Activated naive CD4-positive, alpha-beta T cell treated with anti-CD3 and anti-CD28 coated beads, Interleukin-2, amount 10 ng/mL, durations not matched to agents 7 days and 5 days (primary cell): ENCODE measurements around the gene CNOT4.
"Not testable (repeated sequence)": the region's sequence is repeated elsewhere in the genome, so short reads cannot be mapped to it uniquely, and the experiment has no call there.

ENCODE experiments used
- CTCF ChIA-PET: fragments of 350-600 bp; sonication (Branson Sonifier 250); formaldehyde crosslinking; loops from one replicate; lab custom pipeline; 2021; ENCODE audit warnings: antibody characterized with exemption; lab: Charles Lee
- DNase-seq: peaks from one replicate; pipeline ENCODE4 v3.0.0-alpha.2; 2020
- H3K27ac Mint-ChIP-seq: one replicate; pipeline ENCODE4 v1.8.0; 2021; ENCODE audit warnings: mild to moderate bottlenecking, moderate library complexity, mixed read lengths
- H3K27me3 Mint-ChIP-seq: one replicate; pipeline ENCODE4 v1.8.0; 2021; ENCODE audit warnings: mild to moderate bottlenecking, mixed read lengths
- H3K36me3 Mint-ChIP-seq: one replicate; pipeline ENCODE4 v1.8.0; 2021; ENCODE audit warnings: mixed read lengths
- H3K4me1 Mint-ChIP-seq: one replicate; pipeline ENCODE4 v1.8.0; 2021; ENCODE audit warnings: mixed read lengths
- H3K4me3 Mint-ChIP-seq: one replicate; pipeline ENCODE4 v1.8.0; 2021; ENCODE audit warnings: mild to moderate bottlenecking, moderate library complexity, mixed read lengths
- H3K9me3 Mint-ChIP-seq: one replicate; pipeline ENCODE4 v1.8.0; 2021; ENCODE audit warnings: mixed read lengths

The CNOT4 gene

GRCh38 chr7:135368416-135369186 is 141.3 kb downstream of the CNOT4 start:
- no peaks in the 10 kb centered on the region for H3K27me3 Mint-ChIP-seq
- CTCF ChIA-PET, result no interaction called here
- H3K4me1 Mint-ChIP-seq, result no peaks in the 10 kb centered on the region
- H3K27ac Mint-ChIP-seq, result no peak overlapping the region
- peaks cover 8% of the 10 kb centered on the region for H3K36me3 Mint-ChIP-seq
- no peaks in the 10 kb centered on the region for H3K9me3 Mint-ChIP-seq
- no peak overlapping the region for H3K4me3 Mint-ChIP-seq
- DNase-seq, result no peak

DNA sequence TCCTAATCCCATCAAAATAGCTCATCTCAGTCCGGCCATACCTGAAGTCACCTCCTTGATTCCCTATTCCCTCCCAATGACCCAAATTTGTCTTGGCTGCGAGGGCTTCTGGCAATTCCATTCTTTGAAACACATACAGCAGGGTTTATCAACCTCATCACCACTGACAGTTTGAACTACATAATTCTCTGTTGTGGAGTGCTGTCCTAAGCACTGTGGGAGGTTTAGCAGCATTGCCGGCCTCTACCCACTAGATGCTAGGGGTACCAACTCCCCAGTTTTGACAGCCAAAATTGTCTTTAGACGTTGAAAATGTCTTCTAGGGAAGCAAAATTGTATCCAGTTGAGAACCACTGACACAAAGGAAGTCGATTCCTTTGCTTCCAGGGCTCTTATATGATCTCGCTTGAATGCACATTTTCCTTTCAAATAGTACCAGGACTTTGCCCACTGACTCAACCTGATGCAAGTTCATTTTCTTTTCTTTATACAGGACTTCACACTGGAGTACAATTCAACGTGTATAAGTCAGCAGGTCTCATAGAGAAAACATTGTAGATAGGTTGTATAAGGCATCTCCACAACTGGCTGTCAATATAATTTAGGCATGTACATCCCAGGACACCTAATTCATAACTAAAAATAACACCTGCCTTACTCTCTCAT is 142.9 kb downstream of the CNOT4 start:
- Mint-ChIP-seq H3K9me3 (no peaks in the 10 kb centered on the region), H3K4me1 (no peaks in the 10 kb centered on the region), H3K27me3 (no peaks in the 10 kb centered on the region), H3K27ac (no peak overlapping the region), H3K36me3 (peaks cover 21% of the 10 kb centered on the region), H3K4me3 (no peak overlapping the region)
- CTCF ChIA-PET, result no interaction called here
- DNase-seq, result no peak

DNA sequence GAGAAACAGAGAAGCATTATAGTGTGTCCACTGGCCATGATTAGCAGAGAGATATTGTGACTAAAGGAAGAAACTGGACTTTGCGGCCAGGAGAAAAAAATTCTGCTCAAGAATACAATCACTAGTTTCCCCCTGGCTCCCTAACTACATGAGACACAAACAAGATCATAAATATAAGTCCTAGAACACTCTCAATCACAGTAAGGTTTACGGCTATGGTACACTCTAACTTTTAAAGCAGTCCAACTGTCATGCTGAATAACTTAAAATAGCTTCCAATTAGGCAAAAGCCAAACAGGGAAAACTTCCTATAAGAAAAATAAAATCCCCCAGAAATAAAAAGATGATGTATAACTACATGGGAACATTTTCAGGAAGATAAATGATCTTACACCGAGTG is 144.2 kb downstream of the CNOT4 start:
- no peaks in the 10 kb centered on the region for H3K9me3 Mint-ChIP-seq
- H3K27ac Mint-ChIP-seq, result no peak overlapping the region
- no peaks in the 10 kb centered on the region for H3K4me1 Mint-ChIP-seq
- H3K27me3 Mint-ChIP-seq, result no peaks in the 10 kb centered on the region
- no peak overlapping the region for H3K4me3 Mint-ChIP-seq
- DNase-seq, result no peak
- CTCF ChIA-PET, result no interaction called here
- peaks cover 25% of the 10 kb centered on the region for H3K36me3 Mint-ChIP-seq

DNA sequence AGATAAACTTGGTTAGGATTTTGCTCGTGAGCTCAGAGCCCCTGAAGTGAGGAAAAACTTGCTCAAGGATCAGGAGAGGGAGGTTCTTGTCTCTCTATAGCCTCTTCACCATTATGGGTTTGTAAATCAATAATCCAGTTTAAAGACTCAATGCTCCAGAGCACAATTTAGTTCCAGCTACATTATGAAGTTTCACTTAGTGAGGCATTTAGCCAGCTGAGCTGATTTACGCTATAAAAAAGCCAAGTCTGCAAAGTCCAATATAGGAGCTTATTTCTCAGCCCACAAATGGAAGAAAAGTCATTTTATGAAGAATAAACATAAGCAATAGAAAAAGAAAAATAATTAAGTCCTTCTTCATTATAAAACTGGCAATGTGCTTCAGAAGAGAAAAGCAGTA is 145.7 kb downstream of the CNOT4 start:
- no peaks in the 10 kb centered on the region for H3K27me3 Mint-ChIP-seq
- H3K36me3 Mint-ChIP-seq, result peaks cover 19% of the 10 kb centered on the region
- H3K4me1 Mint-ChIP-seq, result no peaks in the 10 kb centered on the region
- CTCF ChIA-PET, result interaction anchor here (0.6 kb wide), 1 partner anchor 206 kb away, joined by 3 read pairs; no protein-coding TSS in a partner anchor
- DNase-seq, result no peak
- no peak overlapping the region for H3K27ac Mint-ChIP-seq
- no peaks in the 10 kb centered on the region for H3K9me3 Mint-ChIP-seq
- no peak overlapping the region for H3K4me3 Mint-ChIP-seq

DNA sequence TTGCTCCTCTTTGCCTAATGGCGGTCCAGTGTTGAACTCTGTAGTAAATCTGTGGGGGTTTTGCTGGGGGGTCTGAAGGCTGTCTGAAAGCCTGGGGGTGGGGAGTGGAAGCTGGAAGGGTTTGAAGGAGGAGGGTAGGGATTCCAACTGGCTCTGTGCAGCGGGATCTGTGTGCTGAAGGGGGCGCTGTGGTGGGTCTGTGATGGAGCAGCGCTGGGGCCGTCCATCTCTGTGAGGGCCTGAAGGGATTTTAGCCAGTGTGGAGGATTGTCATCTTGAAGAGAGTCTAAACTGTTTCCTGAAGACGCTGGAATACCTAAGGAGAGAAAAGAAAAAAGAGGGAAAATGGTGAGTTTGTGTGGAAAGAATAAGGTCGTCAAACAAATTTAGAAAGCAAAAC is 147.0 kb downstream of the CNOT4 start:
- CTCF ChIA-PET, result interaction anchor here (0.6 kb wide), 1 partner anchor 202 kb away, joined by 3 read pairs; no protein-coding TSS in a partner anchor
- Mint-ChIP-seq H3K4me3 (no peak overlapping the region), H3K9me3 (no peaks in the 10 kb centered on the region), H3K36me3 (peaks cover 19% of the 10 kb centered on the region), H3K4me1 (no peaks in the 10 kb centered on the region), H3K27ac (no peak overlapping the region), H3K27me3 (no peaks in the 10 kb centered on the region)
- no peak for DNase-seq

DNA sequence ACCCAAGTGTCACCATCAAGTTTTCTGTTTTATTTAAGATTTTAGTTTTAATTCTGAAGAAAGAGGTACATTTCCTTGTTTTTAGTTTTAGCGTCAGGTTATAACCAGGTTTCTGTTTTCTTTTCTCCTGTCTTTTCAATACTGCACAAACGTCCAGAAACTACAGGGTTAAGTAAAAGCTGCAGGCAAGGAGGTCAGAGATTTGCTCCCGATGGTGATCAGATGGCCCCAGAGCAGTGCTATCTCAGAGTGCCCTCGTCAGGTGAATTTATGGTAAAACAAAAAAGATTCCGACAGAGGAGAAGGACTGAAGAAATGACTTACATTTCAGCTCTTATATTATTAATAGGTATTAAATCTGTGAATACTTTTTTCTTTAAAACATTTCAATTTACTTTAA is 148.1 kb downstream of the CNOT4 start:
- Mint-ChIP-seq H3K9me3 (no peaks in the 10 kb centered on the region), H3K27ac (no peak overlapping the region), H3K4me3 (no peak overlapping the region), H3K27me3 (no peaks in the 10 kb centered on the region), H3K36me3 (peaks cover 19% of the 10 kb centered on the region), H3K4me1 (peaks cover 5% of the 10 kb centered on the region)
- CTCF ChIA-PET, result no interaction called here
- no peak for DNase-seq

GRCh38 chr7:135359615-135360014 is 150.3 kb downstream of the CNOT4 start:
- H3K4me1 Mint-ChIP-seq, result peaks cover 5% of the 10 kb centered on the region
- no peak for DNase-seq
- CTCF ChIA-PET, result no interaction called here
- H3K36me3 Mint-ChIP-seq, result peaks cover 19% of the 10 kb centered on the region
- no peaks in the 10 kb centered on the region for H3K27me3 Mint-ChIP-seq
- H3K4me3 Mint-ChIP-seq, result no peak overlapping the region
- no peak overlapping the region for H3K27ac Mint-ChIP-seq
- H3K9me3 Mint-ChIP-seq, result no peaks in the 10 kb centered on the region

DNA sequence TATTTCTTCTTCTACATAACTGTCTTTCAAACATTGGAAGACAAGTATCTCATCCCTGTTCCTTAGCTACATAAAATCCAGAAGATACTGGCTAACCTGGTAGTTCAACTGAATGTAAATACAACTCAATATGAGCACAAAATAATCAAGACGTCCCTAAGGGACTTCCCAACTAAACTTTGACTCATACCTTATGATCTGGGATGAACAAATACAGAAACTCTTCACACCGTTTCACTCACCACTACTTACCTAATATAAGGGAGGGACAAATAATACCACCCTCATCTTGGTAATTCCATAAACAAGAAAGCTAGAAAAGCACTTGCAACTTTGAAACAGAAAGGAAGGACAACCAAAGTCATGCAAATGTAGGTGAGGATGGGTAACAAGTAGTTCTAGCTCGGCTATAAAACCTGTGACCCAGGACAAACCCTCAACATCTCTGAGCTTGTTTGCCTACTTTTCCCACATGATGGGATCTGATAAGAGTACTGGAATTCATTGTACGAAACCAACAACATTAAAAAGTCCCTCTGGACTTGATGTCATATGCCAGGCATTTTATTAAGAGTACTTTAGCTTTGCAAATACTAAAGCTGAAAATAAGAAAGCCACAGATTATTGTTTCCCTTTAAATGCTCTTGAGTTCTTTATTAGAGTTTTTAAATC is 154.4 kb downstream of the CNOT4 start:
- CTCF ChIA-PET, result no interaction called here
- no peak overlapping the region for H3K4me3 Mint-ChIP-seq
- DNase-seq, result no peak
- peaks cover 5% of the 10 kb centered on the region for H3K4me1 Mint-ChIP-seq
- no peaks in the 10 kb centered on the region for H3K36me3 Mint-ChIP-seq
- H3K27ac Mint-ChIP-seq, result no peak overlapping the region
- H3K9me3 Mint-ChIP-seq, result no peaks in the 10 kb centered on the region
- no peaks in the 10 kb centered on the region for H3K27me3 Mint-ChIP-seq

GRCh38 chr7:135353832-135354231 is 156.1 kb downstream of the CNOT4 start:
- Mint-ChIP-seq H3K36me3 (no peaks in the 10 kb centered on the region), H3K4me1 (peaks cover 5% of the 10 kb centered on the region), H3K27me3 (no peaks in the 10 kb centered on the region), H3K4me3 (no peak overlapping the region), H3K9me3 (no peaks in the 10 kb centered on the region), H3K27ac (no peak overlapping the region)
- CTCF ChIA-PET, result no interaction called here
- no peak for DNase-seq

DNA sequence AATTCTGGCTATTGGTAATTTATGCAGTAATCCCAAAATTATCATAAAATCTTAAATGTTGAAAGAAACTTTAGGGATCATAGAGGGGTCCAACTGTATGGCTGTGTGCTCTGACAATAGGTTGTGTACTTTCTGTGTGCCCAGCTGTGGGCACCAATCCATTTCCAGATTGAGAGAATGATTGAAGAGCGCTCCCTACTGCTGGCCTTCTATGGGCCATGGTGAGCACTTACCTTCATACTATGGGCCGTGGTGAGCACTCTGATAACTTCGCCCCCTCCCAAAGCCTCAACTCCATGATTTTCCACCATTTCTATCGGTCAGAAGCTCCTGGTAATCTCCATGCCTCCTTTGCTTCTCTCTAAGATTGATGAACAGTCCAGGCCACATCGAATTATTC is 157.6 kb downstream of the CNOT4 start:
- Mint-ChIP-seq H3K27me3 (no peaks in the 10 kb centered on the region), H3K4me1 (peaks cover 3% of the 10 kb centered on the region), H3K4me3 (no peak overlapping the region), H3K27ac (no peak overlapping the region), H3K9me3 (no peaks in the 10 kb centered on the region), H3K36me3 (no peaks in the 10 kb centered on the region)
- CTCF ChIA-PET, result no interaction called here
- DNase-seq, result no peak

- H3K36me3 Mint-ChIP-seq, H3K4me3 Mint-ChIP-seq, H3K9me3 Mint-ChIP-seq, H3K27me3 Mint-ChIP-seq, H3K4me1 Mint-ChIP-seq, DNase-seq, H3K27ac Mint-ChIP-seq, CTCF ChIA-PET: not testable (repeated sequence)
Measured at GRCh38 chr7:135351070-135351469, 158.8 kb downstream of the CNOT4 start.

DNA sequence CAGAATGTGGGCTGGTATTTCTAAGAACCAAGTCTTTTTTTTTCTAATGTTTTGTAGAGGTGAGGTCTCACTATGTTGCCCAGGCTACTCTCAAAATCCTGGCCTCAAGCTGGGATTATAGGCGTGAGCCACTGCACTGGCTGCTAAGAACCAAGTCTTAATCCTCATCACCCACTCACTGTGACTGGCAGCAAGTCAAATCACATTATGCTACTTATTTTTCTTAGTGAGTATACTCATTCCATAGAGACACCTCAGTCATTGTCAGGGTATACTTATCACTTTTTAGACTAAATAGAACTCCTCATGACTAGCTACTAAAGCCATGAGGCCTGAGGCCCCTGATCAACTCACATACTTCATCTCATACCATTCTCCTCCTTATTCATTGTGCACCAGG is 160.2 kb downstream of the CNOT4 start:
- H3K4me3 Mint-ChIP-seq, result no peak overlapping the region
- CTCF ChIA-PET, result no interaction called here
- no peaks in the 10 kb centered on the region for H3K27me3 Mint-ChIP-seq
- no peak overlapping the region for H3K27ac Mint-ChIP-seq
- no peak for DNase-seq
- H3K9me3 Mint-ChIP-seq, result no peaks in the 10 kb centered on the region
- H3K36me3 Mint-ChIP-seq, result no peaks in the 10 kb centered on the region
- no peaks in the 10 kb centered on the region for H3K4me1 Mint-ChIP-seq

GRCh38 chr7:135348493-135348892 is 161.4 kb downstream of the CNOT4 start:
- CTCF ChIA-PET, result no interaction called here
- DNase-seq, result no peak
- H3K27me3 Mint-ChIP-seq, result no peaks in the 10 kb centered on the region

GRCh38 chr7:135343361-135343760 is 166.5 kb downstream of the CNOT4 start:
- no peaks in the 10 kb centered on the region for H3K27me3 Mint-ChIP-seq
- no peaks in the 10 kb centered on the region for H3K36me3 Mint-ChIP-seq
- DNase-seq, result no peak
- H3K4me3 Mint-ChIP-seq, result no peak overlapping the region
- H3K9me3 Mint-ChIP-seq, result no peaks in the 10 kb centered on the region
- H3K4me1 Mint-ChIP-seq, result no peaks in the 10 kb centered on the region
- CTCF ChIA-PET, result no interaction called here
- no peak overlapping the region for H3K27ac Mint-ChIP-seq

More at GRCh38 chr7:135348493-135348892, 161.4 kb downstream of the CNOT4 start:
- H3K36me3 Mint-ChIP-seq, result no peaks in the 10 kb centered on the region
- H3K4me3 Mint-ChIP-seq, result no peak overlapping the region
- H3K4me1 Mint-ChIP-seq, result no peaks in the 10 kb centered on the region
- H3K9me3 Mint-ChIP-seq, result no peaks in the 10 kb centered on the region
- no peak overlapping the region for H3K27ac Mint-ChIP-seq

DNA sequence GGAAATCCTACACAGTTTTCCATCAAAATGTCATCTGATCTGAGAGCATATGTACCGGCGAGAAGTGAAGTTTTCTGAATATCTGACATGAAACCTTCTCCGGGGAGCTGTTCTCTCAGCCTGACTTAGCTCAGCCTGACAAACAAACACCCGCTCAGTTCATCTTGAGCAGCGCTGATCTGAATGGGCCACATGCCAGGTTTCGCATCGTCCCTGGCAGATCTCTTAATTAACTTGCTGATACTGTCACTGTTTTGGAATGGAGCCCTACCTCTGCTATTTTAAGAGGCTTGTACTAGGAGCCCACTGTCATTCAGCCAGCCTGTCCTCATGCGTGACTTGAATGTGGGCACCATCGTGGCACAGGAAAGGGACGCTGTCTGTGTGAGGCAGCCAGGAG is 167.0 kb downstream of the CNOT4 start:
- Mint-ChIP-seq H3K4me3 (no peak overlapping the region), H3K4me1 (no peaks in the 10 kb centered on the region)
- CTCF ChIA-PET, result no interaction called here

More for the DNA sequence above, 167.0 kb downstream of the CNOT4 start:
- Mint-ChIP-seq H3K36me3 (no peaks in the 10 kb centered on the region), H3K9me3 (no peaks in the 10 kb centered on the region), H3K27ac (no peak overlapping the region), H3K27me3 (no peaks in the 10 kb centered on the region)
- no peak for DNase-seq
